ENCODE results near the gene MYOZ2. TPM values are rescaled to one million over a fixed set of nuclear protein-coding genes. Genes with fewer than 3 reads are reported as not detected.
A peak's percentile ranks its signal among the peaks of the same experiment; 100 is the strongest.

Gene MYOZ2
- total RNA-seq, 2 donors from 2014 or later = 678 to 770 TPM

GRCh38 chr4:119105605-119106004, 30.0 kb upstream of the MYOZ2 start:
- H3K36me3 ChIP-seq = no peaks in the 10 kb centered on the region
- H3K4me3 ChIP-seq = no peak overlapping the region
- H3K27ac ChIP-seq = peak overlapping the region; percentile 50 to 63

GRCh38 chr4:119106036-119107000, 29.3 kb upstream of the MYOZ2 start:
- H3K27me3 ChIP-seq = no peaks in the 10 kb centered on the region
- no peaks in the 10 kb centered on the region for H3K36me3 ChIP-seq
- peaks cover 0 to 42% of the 10 kb centered on the region in 2 donors for H3K4me1 ChIP-seq
- H3K27ac ChIP-seq = peak overlapping the region; percentile 50 to 63
- TF ChIP-seq CTCF (IDR thresholded peaks at IDR 0.05) = no peak
- DNase-seq (ENCODE audit: low spot score) = no peak
- no peaks in the 10 kb centered on the region for H3K9me3 ChIP-seq
- H3K4me3 ChIP-seq = no peak overlapping the region

More at GRCh38 chr4:119105605-119106004, 30.0 kb upstream of the MYOZ2 start:
- DNase-seq (ENCODE audit: low spot score) = no peak
- peaks cover 0 to 42% of the 10 kb centered on the region in 2 donors for H3K4me1 ChIP-seq
- TF ChIP-seq CTCF (IDR thresholded peaks at IDR 0.05) = no peak
- no peaks in the 10 kb centered on the region for H3K9me3 ChIP-seq
- H3K27me3 ChIP-seq = no peaks in the 10 kb centered on the region

- no peaks in the 10 kb centered on the region for H3K9me3 ChIP-seq
- no peak overlapping the region for H3K4me3 ChIP-seq
- H3K36me3 ChIP-seq = no peaks in the 10 kb centered on the region
- no peak for DNase-seq (ENCODE audit: low spot score)
- H3K27me3 ChIP-seq = no peaks in the 10 kb centered on the region
- peaks cover 0 to 34% of the 10 kb centered on the region in 2 donors for H3K4me1 ChIP-seq
- TF ChIP-seq CTCF (IDR thresholded peaks at IDR 0.05) = no peak
- no peak overlapping the region for H3K27ac ChIP-seq
These were observed 25.5 kb upstream of the MYOZ2 start for GRCh38 chr4:119110121-119110520.

- Histone ChIP-seq H3K27ac (no peak overlapping the region), H3K27me3 (no peaks in the 10 kb centered on the region), H3K4me3 (no peak overlapping the region), H3K4me1 (peaks cover 0 to 25% of the 10 kb centered on the region in 2 donors), H3K9me3 (no peaks in the 10 kb centered on the region), H3K36me3 (no peaks in the 10 kb centered on the region)
- no peak for TF ChIP-seq CTCF (IDR thresholded peaks at IDR 0.05)
- no peak for DNase-seq (ENCODE audit: low spot score)
These were observed 24.3 kb upstream of the MYOZ2 start for GRCh38 chr4:119111296-119111695.

- Histone ChIP-seq H3K36me3 (no peaks in the 10 kb centered on the region), H3K27ac (peak overlapping the region in 1 of 2 donors; percentile 64)
These were observed 22.5 kb upstream of the MYOZ2 start for GRCh38 chr4:119113033-119113655.

More at GRCh38 chr4:119113033-119113655, 22.5 kb upstream of the MYOZ2 start:
- no peak overlapping the region for H3K4me3 ChIP-seq
- no peaks in the 10 kb centered on the region for H3K9me3 ChIP-seq
- H3K27me3 ChIP-seq = no peaks in the 10 kb centered on the region
- H3K4me1 ChIP-seq = peaks cover 0 to 26% of the 10 kb centered on the region in 2 donors
- no peak for DNase-seq (ENCODE audit: low spot score)
- no peak for TF ChIP-seq CTCF (IDR thresholded peaks at IDR 0.05)
